MM.1S (cell line): ENCODE measurements around the gene IL22RA1.

ENCODE experiments used
- DNase-seq: peaks from one replicate; pipeline ENCODE4 v3.0.0-alpha.2; 2015
- H2AFZ ChIP-seq: fragments of 300-600 bp; sonication (generic); 2 replicates; pipeline ENCODE4 v1.6.0; 2016; ENCODE audit warnings: antibody characterized with exemption, low read length
- H3F3A ChIP-seq: fragments of 300-600 bp; sonication (generic); 2 replicates; pipeline ENCODE4 v1.6.1; 2016; ENCODE audit warnings: mild to moderate bottlenecking, antibody characterized with exemption, low read length, moderate library complexity, mixed read lengths; ENCODE audit not compliant: insufficient read depth
- H3K27ac ChIP-seq: fragments of 300-600 bp; sonication (generic); 2 replicates; pipeline ENCODE4 v1.5.1; 2016; ENCODE audit warnings: mild to moderate bottlenecking, low read length
- H3K27me3 ChIP-seq: fragments of 300-600 bp; sonication (generic); replicated peaks from 2 replicates; pipeline ENCODE4 v1.6.0; 2016; ENCODE audit warnings: low read length; ENCODE audit not compliant: insufficient read depth
- H3K36me3 ChIP-seq: fragments of 300-600 bp; sonication (generic); replicated peaks from 2 replicates; pipeline ENCODE4 v1.6.1; 2016; ENCODE audit warnings: mild to moderate bottlenecking, low read length, mixed read lengths; ENCODE audit not compliant: insufficient read depth
- H3K4me1 ChIP-seq: fragments of 300-600 bp; sonication (generic); 2 replicates; pipeline ENCODE4 v1.6.1; 2016; ENCODE audit warnings: low read length, mixed read lengths
- H3K4me2 ChIP-seq: fragments of 300-600 bp; sonication (generic); 2 replicates; pipeline ENCODE4 v1.6.0; 2016; ENCODE audit warnings: low read depth, low read length
- H3K4me3 ChIP-seq: fragments of 300-600 bp; sonication (generic); 2 replicates; pipeline ENCODE4 v1.5.1; 2016; ENCODE audit warnings: low read length, mixed read lengths
- H3K79me2 ChIP-seq: fragments of 300-600 bp; sonication (generic); 2 replicates; pipeline ENCODE4 v1.6.1; 2016; ENCODE audit warnings: mixed run types, low read length, mixed read lengths
- H3K9ac ChIP-seq: fragments of 300-600 bp; sonication (generic); 2 replicates; pipeline ENCODE4 v1.6.1; 2016; ENCODE audit warnings: low read length, mixed read lengths
- H3K9me2 ChIP-seq: fragments of 300-600 bp; sonication (generic); replicated peaks from 2 replicates; pipeline ENCODE4 v1.6.1; 2016; ENCODE audit warnings: mild to moderate bottlenecking, low read length, mixed read lengths; ENCODE audit not compliant: insufficient read depth
- H3K9me3 ChIP-seq: fragments of 300-600 bp; sonication (generic); replicated peaks from 2 replicates; pipeline ENCODE4 v1.6.1; 2016; ENCODE audit warnings: mild to moderate bottlenecking, low read length, mixed read lengths; ENCODE audit not compliant: insufficient read depth
- H4K20me1 ChIP-seq: fragments of 300-600 bp; sonication (generic); 2 replicates; pipeline ENCODE4 v1.6.1; 2016; ENCODE audit warnings: mild to moderate bottlenecking, low read length, moderate library complexity, mixed read lengths; ENCODE audit not compliant: insufficient read depth
- CTCF ChIP-seq: fragments of 300-600 bp; sonication (generic); IDR thresholded peaks from 2 replicates; pipeline ENCODE4 v1.5.1; 2016; ENCODE audit warnings: antibody characterized with exemption, low read length, mixed read lengths
- EZH2 ChIP-seq: fragments of 300-600 bp; sonication (generic); optimal IDR thresholded peaks from 2 replicates; pipeline ENCODE3; 2017; ENCODE audit warnings: low read depth, mild to moderate bottlenecking, antibody characterized with exemption, low read length, mixed read lengths
- EZH2phosphoT487 ChIP-seq: fragments of 300-600 bp; sonication (generic); IDR thresholded peaks from 2 replicates; pipeline ENCODE4 v1.6.1; 2018; ENCODE audit warnings: antibody characterized with exemption, low read length

IL22RA1 gene

GRCh38 chr1:24168245-24168644 lies 25.3 kb upstream of the IL22RA1 start:
- peaks cover 2% of the 10 kb centered on the region; the same call in 1 of the 2 replicates for H4K20me1 ChIP-seq
- no peaks in the 10 kb centered on the region for H3K27me3 ChIP-seq
- H3K4me2 ChIP-seq: no peak overlapping the region
- no peak overlapping the region for H2AFZ ChIP-seq
- no peak overlapping the region for H3K4me3 ChIP-seq
- no peak for TF ChIP-seq EZH2phosphoT487
- no peak for TF ChIP-seq EZH2
- no peak for TF ChIP-seq CTCF
- DNase-seq: no peak
- H3K27ac ChIP-seq: no peak overlapping the region
- H3K9me3 ChIP-seq: no peaks in the 10 kb centered on the region
- no peaks in the 10 kb centered on the region for H3F3A ChIP-seq
- no peaks in the 10 kb centered on the region for H3K9me2 ChIP-seq
- peaks cover 51% of the 10 kb centered on the region for H3K79me2 ChIP-seq
- H3K36me3 ChIP-seq: peaks cover 15% of the 10 kb centered on the region
- H3K4me1 ChIP-seq: no peaks in the 10 kb centered on the region
- H3K9ac ChIP-seq: no peak overlapping the region

GRCh38 chr1:24167008-24167407 lies 24.1 kb upstream of the IL22RA1 start:
- Histone ChIP-seq H3K27me3 (no peaks in the 10 kb centered on the region), H3K9me2 (no peaks in the 10 kb centered on the region), H3K9ac (no peak overlapping the region), H3K79me2 (peaks cover 38% of the 10 kb centered on the region), H3K4me3 (no peak overlapping the region), H4K20me1 (no peaks in the 10 kb centered on the region; the same call in 1 of the 2 replicates), H3K27ac (no peak overlapping the region), H3F3A (no peaks in the 10 kb centered on the region; the same call in 1 of the 2 replicates), H3K4me2 (no peak overlapping the region), H3K4me1 (no peaks in the 10 kb centered on the region), H3K36me3 (peaks cover 10% of the 10 kb centered on the region), H3K9me3 (no peaks in the 10 kb centered on the region), H2AFZ (no peak overlapping the region)
- no peak for DNase-seq
- no peak for TF ChIP-seq EZH2
- no peak for TF ChIP-seq EZH2phosphoT487
- TF ChIP-seq CTCF: no peak

- H3K4me1 ChIP-seq: no peaks in the 10 kb centered on the region
- no peaks in the 10 kb centered on the region; the same call in 1 of the 2 replicates for H3F3A ChIP-seq
- no peaks in the 10 kb centered on the region for H3K9me3 ChIP-seq
- no peak overlapping the region for H3K27ac ChIP-seq
- H2AFZ ChIP-seq: no peak overlapping the region
- H3K4me2 ChIP-seq: no peak overlapping the region
- H3K9me2 ChIP-seq: no peaks in the 10 kb centered on the region
- DNase-seq: no peak
- H4K20me1 ChIP-seq: no peaks in the 10 kb centered on the region
- H3K4me3 ChIP-seq: no peak overlapping the region
- H3K9ac ChIP-seq: no peak overlapping the region
- TF ChIP-seq CTCF: no peak
- TF ChIP-seq EZH2phosphoT487: no peak
- TF ChIP-seq EZH2: no peak
- peaks cover 23% of the 10 kb centered on the region for H3K79me2 ChIP-seq
- H3K36me3 ChIP-seq: peaks cover 8% of the 10 kb centered on the region
- no peaks in the 10 kb centered on the region for H3K27me3 ChIP-seq
These were observed 22.6 kb upstream of the IL22RA1 start for GRCh38 chr1:24165500-24165899.
